HG03135 (cell line): ENCODE data around the gene PRAME.
"Not testable (repeated sequence)": the region's sequence is repeated elsewhere in the genome, so short reads cannot be mapped to it uniquely, and the experiment has no call there.

Experiments used
- ATAC-seq: cut with Tn5 transposase; IDR thresholded peaks from one replicate; pipeline ENCODE4 v1.9.1; 2021; ENCODE audit warnings: mild to moderate bottlenecking, moderate library complexity; ENCODE audit not compliant: unreplicated experiment

PRAME gene

DNA sequence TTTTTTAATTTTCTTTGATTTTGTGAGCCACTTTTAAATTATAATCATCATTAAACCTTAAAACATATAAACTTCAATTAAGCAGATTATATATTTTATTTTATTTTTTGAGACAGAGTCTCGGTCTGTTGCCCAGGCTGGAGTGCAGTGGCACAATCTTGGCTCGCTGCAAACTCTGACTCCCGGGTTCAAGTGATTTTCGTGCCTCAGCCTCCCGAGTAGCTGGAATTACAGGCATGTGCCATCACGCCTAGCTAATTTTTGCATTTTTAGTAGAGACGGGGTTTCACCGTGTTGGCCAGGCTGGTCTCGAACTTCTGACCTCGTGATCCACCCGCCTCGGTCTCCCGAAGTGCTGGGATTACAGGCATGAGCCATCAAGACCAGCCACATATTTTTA lies 22.5 kb upstream of the PRAME start:
- not testable (repeated sequence) for ATAC-seq

DNA sequence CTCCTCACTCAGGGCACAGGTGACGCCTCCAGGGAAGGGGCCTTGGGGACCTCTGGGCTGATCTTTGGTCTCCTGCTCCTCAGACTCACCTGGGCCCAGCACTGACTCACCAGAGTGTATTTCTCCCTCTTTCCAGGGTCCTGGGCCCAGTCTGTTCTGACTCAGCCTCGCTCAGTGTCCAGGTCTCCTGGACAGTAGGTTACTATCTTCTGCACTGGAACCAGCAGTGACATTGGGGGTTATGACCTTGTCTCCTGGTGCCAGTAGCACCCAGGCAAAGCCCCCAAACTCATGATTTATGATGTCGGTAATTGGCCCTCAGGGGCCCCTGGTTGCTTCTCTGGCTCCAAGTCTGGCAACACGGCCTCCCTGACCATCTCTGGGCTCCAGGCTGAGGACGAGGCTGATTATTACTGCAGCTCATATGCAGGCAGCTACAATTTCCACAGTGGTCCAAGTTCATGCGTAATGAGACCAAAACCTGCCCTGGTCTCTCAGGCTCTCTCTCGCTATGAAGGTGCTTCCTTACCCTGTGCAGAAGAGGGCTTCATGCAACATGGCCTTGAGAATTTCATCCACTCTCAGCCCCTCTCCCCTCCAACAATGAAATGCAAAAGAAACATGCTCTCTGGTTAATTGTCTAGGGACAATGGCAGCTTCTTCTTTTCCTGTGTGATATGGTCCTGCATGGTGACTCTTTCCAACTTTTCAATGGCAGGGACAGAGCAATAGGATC lies 21.0 kb upstream of the PRAME start:
- ATAC-seq, result no peak

DNA sequence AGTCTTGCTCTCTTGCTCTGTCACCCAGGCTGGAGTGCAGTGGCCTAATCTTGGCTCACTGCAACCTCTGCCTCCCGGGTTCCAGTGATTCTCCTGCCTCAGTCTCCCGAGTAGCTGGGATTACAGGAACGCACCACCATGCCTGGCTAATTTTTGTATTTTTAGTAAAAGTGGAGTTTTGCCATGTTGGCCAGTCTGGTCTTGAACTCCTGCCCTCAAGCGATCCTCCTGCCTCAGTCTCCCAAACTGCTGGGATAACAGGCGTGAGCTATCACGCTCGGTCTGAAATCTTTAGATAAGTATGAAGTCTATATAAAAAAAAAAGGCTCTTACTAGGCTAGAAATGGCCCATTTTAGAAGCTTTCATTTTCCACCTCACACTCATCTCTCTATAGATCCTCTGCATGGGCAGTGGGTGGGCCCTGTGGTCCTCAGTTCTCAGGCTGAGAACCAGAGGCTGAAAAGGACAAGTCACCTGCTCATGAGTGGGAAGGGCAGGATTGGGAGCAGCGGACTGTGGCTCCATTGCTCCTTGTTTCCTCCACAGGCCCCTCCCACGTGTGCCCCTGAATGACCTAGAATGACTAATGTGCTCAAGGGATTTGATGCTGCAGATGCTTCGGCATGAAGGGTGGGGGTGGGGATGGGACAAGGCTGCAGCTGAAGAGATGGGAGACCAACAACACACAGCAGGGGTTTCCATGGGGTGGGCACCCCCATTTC lies 19.8 kb upstream of the PRAME start:
- no peak for ATAC-seq

DNA sequence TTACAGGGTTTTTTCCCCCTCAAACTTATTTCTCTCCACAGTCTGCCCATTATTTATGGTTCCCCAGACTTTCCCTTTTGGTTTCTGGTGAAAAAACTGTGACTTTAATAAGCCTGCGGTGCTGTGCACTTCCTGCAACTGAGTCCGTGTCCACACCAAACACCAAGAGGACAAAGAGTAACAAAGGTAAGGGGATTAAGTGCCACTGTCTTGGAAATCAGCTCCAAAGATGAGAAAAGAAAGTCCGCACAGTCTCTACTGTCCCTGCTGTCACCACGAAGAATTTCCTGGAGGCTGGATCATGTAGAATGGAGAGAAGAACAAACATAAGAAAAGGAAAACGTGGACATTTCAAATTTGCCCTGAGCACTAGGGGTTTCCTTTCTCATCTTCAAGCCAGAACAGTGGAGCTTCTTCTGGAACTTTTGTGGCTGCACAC lies 17.9 kb upstream of the PRAME start:
- ATAC-seq, result no peak

DNA sequence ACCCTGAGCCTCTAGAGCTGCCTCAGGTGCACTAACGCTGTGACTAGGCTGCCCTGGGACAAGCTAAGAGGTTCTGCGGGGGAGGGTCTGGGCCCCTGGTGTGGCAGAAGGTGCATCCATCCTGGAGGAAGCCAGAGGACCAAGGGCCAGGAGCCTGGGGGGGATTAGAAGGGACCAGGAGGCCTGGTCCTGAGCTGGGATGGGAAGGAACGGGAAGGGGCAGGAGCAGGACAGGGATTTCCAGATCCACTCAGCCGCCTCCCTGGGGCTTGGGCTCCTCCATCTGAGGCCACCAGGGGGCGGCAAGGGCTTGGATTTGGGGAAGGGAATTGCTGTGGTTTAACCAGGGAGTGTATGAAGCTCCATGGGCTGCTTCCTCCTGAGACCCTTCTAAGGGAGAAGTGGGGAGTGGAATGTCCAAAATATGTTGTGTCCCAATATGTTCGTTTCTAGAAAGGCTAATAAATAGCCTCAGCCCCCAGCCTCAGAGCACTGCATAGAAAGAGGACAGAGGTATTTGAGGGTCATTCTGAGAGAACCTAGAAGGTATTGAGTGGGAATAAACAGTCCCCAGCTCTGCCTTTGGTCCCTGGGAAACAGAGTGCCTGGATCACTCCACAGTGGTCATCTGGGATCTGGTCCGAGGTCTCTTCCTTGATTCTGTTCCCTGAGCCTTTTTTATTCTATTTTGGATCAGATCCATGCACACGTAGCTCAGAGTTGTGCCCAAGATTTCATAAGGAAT lies 17.4 kb upstream of the PRAME start:
- ATAC-seq, result no peak

DNA sequence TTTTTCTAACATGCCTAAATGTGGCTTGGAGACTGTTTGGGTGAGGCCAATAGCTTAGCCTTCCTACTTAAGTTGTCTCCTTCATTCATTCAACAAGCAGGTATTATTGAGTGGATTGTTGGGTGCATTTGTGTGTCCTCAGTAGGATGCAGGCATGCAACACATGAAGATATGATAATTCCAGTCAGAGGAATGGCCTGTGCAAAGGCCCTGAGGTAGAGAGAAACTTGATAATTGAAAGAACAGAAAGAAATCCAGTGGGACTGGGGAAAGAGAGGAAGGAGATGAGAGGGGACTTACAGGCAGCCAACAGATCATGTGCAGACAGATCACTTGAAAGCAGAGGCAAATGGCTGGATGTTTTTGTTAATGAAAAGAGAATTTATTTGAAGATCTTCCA lies 15.3 kb upstream of the PRAME start:
- ATAC-seq, result no peak

DNA sequence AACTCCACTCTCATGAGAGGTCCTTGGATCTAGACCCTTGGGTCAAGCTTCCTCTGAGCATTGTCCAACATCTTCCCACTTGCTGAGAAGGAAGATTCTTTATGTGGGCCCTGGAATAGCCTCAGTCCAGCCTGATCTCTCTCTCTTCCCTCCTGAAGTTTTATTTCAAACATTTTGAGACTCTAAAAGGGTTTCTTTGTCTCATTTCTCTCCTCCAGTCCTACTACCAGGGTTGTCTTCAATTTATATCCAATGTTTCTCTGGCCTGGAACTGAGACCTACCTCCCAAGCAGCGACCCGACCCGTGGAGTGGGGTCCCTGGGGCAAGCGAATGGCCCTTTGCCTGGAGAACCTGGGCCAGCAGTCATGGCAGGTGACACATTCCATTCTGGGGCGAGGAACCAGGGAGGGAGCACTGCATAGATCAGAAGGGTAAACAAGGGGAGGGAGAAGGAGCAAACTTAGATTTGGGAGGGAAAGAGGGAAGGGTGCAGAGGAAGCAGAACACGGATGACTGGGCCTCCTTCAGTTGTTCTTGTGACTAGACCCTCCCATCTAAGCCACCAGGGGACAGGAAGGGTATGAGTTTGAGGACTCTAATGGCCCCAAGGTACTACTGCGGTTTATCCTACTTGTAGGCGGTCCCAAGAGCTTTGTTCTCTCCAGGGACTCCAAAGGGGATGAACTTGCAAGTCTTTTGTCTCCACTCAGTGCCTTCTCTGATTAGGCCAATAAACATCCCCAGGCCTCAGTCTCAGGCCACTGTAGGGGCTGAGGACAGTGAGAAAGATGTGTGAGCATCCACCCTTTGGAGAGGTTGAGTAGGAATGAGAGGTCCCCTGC lies 14.2 kb upstream of the PRAME start:
- ATAC-seq, result no peak

DNA sequence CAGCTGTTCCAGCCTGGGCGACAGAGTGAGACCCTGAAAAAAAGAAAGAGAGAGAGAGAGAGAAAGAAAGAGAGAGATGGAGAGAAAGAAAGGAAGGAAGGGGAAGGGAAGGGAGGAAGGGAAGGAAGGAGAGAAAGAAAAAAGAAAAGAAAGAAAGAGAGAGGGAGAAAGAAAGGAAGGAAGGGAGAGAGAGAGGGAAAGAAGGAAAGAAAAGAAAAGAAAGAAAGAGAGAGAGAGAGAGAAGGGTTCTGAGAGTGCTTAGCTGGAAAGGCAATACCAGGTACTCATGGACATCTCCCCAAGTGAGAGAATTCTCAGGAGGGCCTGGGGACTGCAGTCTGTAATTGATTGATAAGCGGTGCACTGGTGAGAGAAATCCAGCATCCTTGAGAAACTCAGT lies 12.8 kb upstream of the PRAME start:
- ATAC-seq, result no peak

DNA sequence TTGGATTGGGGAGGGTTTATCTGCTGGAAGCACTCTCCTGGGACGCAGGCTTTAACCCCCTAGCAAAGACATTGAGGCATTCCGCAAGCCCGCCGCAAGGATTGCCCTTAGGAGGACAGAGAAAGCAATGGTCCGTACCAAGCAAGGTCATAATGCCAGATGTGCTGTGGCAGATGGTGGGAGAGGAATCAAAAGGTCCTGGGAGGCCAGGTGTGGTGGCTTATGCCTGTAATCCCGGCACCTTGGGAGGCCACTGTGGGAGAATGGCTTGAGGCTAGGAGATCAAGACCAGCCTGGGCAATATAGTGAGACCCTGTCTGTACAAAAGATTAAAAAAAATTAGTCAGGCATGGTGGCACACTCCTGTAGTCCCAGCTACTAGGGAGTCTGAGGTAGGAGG lies 12.4 kb upstream of the PRAME start:
- no peak for ATAC-seq

DNA sequence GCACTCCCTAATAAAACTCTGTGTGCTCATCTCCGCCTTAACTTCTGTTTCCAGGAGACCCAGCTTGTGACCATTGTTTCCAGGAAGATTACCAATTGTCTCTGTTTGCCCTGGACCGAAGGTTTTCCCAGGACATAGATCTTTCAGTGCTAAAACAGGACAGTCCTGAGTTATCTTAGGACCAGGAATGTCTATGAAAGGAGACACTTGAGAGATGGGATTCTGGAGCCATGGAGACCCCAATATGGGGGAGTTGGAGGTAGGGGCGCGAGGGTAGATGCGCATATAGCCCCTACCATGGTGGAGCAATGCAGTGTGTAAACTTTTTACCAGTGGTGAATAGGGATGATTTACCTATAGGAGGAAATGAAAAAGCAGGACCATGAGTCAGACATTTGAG lies 10.2 kb upstream of the PRAME start:
- ATAC-seq, result no peak

DNA sequence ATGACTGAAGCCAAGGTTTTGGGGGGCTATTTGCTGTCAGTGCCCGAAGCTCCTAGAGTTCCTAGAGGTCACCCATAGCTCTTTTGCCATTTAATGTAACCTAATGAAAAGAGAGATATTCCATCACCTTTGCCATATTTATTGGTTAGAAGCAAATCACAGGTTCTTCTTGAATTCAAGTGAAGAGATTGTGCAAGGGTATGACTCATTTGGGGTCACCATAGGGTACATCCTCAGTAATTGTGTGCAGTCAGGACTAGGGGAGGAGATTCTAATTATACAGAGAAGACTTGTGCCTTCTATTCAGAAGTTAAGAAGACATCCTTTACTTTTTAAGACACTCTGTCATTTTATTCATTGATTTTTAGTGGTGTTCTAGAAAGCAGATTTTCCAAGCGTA lies 6.9 kb upstream of the PRAME start:
- ATAC-seq, result no peak

DNA sequence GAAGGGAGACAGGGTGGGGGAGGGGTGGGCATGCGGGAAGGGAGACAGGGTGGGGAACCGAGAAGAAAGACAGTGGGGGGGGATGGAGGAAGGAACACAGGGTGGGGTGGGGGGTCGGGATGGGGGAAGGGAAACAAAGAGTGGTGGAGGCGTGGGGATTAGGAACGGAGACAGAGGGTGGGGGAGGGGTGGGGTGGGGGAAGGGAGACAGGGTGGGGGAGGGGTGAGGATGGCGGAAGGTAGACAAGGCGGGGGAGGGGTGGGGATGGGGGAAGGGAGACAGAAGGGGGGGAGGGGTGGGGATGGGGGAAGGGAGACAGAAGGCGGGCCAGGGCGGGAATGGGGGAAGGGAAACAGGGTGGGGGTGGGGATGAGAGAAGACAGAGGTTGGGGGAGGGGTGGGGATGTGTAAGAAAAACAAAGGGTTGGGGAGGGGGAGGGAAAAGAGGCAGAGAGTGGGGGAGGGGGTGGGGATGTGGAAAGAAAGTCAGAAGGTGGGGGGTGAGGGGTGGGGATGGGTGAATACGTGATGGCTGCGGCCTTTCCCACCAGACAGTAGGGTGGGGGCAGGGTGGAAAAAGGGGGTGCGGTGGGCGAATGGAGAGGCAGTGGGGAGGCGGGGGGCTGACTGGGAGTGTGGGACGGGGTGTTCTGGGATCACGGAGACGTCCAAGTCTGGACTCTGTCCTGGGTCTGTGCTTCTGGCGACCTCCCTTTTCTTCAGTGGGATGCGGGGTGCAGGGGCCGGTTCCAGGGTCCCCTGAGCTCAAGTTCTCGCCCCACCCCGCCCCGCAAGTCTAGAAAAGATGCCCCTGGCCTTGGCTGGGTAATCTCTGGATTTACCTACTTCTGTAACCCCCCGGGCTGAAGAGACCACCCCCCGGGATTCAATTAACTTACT lies 744 bp downstream of the PRAME start:
- ATAC-seq, result no peak

DNA sequence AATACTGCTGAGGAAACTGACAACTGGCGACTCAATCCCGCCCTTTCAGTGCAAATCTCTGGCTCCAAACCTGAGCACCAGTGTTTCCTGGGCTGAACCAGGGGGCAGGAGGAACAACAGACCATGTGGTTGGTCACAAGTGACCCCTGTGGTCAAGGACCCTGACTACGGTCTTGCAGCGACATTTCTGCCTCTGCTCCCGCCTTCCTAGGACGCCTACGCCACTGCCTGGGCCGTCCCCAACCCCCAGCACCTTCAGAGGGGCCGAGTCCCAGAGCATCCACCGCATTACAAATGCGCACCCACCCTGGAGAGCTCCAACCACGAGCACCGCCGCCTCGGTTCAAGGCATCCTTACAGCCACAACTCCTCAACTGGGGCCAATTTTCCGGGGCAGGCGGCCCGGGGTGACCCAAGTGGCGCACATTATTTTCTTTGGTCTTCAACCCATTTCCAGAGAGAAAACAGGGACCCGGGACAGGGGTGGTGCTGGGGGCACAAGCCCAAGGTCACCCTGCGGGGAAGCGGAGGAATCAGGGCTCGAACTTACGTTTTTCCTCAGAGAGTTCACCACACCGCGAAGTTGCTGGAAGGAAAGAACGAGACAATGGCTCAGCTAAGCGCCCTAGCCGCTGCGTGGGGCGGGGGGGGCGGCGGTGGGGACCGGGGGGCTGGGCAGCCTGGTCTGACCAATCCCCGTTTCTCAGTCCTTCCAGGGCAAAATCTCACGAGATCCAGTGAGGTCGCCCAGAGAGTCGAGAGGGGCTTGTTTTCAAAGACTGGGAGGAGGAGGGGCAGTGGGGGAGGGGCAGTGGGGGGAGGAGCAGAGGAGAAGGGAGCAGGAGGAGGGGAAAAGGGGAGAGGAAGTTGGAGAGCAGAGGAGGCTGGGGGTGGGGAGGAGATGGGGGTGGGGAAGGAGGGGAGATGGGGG lies 1.8 kb downstream of the PRAME start:
- ATAC-seq, result no peak

DNA sequence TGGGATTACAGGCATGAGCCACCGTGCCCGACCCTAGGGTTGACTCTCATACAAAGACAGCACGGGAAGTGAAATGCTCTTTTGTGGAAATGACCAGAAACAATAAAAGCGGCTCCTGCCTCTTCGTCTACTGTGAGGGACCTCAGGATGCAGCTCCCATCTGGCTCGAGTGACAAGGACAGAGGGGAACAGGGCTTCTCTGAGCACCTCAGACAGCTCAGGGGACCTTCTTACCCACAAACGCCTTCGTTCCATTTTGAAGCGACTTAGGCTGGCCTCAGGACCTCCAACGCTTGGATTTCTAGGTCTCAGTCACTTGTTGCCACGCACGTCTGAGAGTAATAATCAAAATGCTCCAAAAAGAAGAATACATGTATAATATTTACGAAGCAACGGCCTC lies 2.5 kb downstream of the PRAME start:
- ATAC-seq, result no peak

DNA sequence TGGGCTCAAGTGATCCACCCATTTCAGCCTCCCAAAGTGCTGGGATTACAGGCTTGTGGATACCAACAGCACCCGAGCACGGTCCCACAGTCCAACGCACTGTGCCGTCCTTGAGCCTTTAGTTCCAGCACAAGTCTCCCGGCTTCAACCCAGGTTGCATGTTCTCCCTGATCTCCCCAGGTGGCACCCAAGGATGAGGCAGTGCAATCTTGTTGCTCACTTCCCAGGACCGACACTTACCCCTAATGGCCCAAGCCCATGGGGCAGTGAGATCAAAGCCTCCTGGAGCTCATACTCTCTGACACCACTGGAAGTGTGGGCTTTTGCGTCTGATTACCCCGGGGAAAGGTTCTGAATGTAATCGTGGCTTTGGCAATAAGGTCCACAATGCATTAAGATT lies 3.5 kb downstream of the PRAME start:
- ATAC-seq, result no peak

DNA sequence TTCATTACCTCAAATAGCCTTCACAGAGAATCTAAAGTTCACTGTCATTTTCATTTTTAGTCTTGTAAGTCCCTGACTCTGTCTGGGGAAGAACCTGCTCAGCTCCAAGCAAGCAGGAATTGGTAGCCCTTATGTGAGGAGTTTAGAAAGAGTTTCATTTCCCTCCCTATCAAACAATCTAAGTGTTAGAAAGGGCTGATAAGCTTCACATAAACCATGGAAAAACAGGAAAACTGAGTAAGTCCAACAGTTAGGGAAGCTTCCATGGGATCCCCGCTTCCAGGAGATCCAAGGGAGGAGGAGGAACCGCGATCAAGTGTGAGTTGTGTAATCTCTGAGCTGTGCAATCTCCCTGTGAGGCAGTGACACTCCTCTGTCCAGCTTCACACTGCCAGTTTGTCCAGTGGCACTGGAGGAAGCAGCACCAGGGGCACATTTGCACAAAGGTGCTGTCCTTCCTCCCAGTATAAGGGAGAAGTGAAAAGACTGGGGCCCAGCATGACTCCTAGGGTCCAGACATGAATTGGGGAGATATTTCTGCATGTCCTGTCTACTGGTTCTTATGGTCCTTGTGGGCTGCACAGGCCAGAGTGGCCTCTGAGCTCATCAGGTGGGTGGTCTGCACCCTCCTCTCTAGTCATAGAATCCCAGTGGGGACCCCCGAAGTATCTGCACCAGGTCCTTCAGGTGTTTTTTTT lies 4.3 kb downstream of the PRAME start:
- no peak for ATAC-seq

DNA sequence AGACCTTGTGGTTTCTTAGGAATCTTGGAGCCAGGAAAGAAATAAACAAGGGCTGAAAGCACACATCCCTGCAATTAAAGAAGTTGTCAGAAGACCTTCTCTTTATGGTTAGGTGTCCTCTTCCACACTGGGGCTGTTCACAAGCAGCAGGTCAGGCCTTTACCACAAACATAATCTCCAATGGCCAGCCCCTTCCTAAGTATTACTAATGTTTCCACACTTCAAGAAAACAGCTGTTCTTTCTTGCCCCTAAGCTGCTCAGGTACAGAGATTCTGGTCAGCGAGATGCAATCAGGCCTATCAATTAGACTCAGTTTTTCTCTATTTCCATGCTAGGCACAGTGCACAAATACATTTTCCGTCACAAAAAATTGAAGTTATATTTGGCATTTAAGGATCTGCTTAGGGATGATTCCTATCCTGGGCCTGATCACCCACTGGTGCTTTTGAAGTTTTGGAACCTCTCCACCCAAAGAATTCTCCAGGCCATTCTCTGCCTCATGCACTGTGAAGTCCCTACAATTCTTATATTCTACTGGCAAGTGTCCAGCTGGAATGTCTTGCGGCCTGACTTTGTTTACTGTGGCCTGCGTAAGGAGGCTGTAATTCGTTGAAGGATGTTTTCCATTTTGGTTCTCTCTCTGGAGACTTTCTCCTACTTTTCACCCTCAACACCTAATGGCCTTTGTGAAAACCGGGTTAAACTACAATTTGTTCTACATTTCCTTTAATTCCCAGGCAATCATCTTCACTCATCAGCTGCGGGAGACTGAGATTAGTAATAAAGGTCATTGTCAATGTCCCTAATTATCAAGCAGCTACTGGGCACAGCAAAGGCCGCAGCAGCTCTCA lies 5.1 kb downstream of the PRAME start:
- ATAC-seq, result no peak
